HEK293 (cell line): Measurements from ENCODE around the gene TMEM247.

Source experiments
- CTCF ChIA-PET: fragments of 350-600 bp; formaldehyde crosslinking; extraction: SDS; loops from one replicate; lab custom pipeline; 2021; ENCODE audit warnings: antibody characterized with exemption; lab: Yijun Ruan, JAX
- POLR2A ChIA-PET: fragments of 300-600 bp; formaldehyde crosslinking; extraction: SDS; loops from one replicate; lab custom pipeline; 2020; ENCODE audit warnings: antibody characterized with exemption, inconsistent platforms; lab: Yijun Ruan, JAX
- H3K27ac ChIP-seq: fragments of 200-500 bp; sonication (Bioruptor generic); 2 replicates; pipeline ENCODE4 v1.5.1; 2014; ENCODE audit warnings: low read depth, low read length, control low read depth, inconsistent platforms; ENCODE audit errors: extremely low read depth
- H3K36me3 ChIP-seq, 2 experiments: fragments of 200-500 bp in 1 of 2; sonication (Bioruptor generic) in 1 of 2; 1 replicate in 1 of 2; 2 replicates in 1 of 2; pipeline ENCODE4 v1.5.1; 2014 to 2017; ENCODE audit warnings: inconsistent platforms in 2 of 2, low read length in 2 of 2; ENCODE audit not compliant: control insufficient read depth in 2 of 2, insufficient read depth in 1 of 2
- H3K4me1 ChIP-seq: fragments of 200-500 bp; sonication (Bioruptor generic); 2 replicates; pipeline ENCODE4 v1.5.1; 2014; ENCODE audit warnings: mild to moderate bottlenecking, low read length, inconsistent platforms; ENCODE audit not compliant: control insufficient read depth, insufficient read depth
- H3K4me3 ChIP-seq: 2 replicates; pipeline ENCODE4 v1.5.1; 2011; ENCODE audit warnings: low read depth, mild to moderate bottlenecking, control low read depth, low read length, moderate library complexity
- H3K9me3 ChIP-seq: fragments of 200-500 bp; sonication (Bioruptor generic); 2 replicates; pipeline ENCODE4 v1.5.1; 2014; ENCODE audit warnings: low read depth, low read length, inconsistent platforms; ENCODE audit not compliant: control insufficient read depth, insufficient read depth
- BCL11A ChIP-seq: fragments of 450-650 bp; formaldehyde crosslinking; IDR thresholded peaks from 2 replicates; pipeline ENCODE4 v1.5.1; 2016; ENCODE audit warnings: low read depth, missing biosample characterization, missing genetic modification characterization
- CTCF ChIP-seq: fragments of 450-650 bp; formaldehyde crosslinking; IDR thresholded peaks from 2 replicates; pipeline ENCODE4 v1.5.1; 2016; ENCODE audit warnings: missing biosample characterization, missing genetic modification characterization
- GFI1B ChIP-seq: fragments of 450-650 bp; formaldehyde crosslinking; IDR thresholded peaks from 2 replicates; pipeline ENCODE4 v1.5.1; 2016; ENCODE audit warnings: missing biosample characterization, missing genetic modification characterization
- HOXC10 ChIP-seq: sonication (generic); formaldehyde crosslinking; IDR thresholded peaks from 2 replicates; pipeline ENCODE4 v1.8.1; 2023; ENCODE audit warnings: mild to moderate bottlenecking, missing genetic modification reagents
- KLF16 ChIP-seq: fragments of 450-650 bp; formaldehyde crosslinking; IDR thresholded peaks from 2 replicates; pipeline ENCODE4 v1.5.1; 2017; ENCODE audit warnings: missing biosample characterization, missing genetic modification characterization
- KLF9 ChIP-seq: fragments of 450-650 bp; formaldehyde crosslinking; IDR thresholded peaks from 2 replicates; pipeline ENCODE4 v1.5.1; 2016; ENCODE audit warnings: missing biosample characterization, missing genetic modification characterization, low read depth
- PBX3 ChIP-seq: sonication (generic); formaldehyde crosslinking; IDR thresholded peaks from 2 replicates; pipeline ENCODE4 v1.8.1; 2022; ENCODE audit warnings: mild to moderate bottlenecking, moderate library complexity, missing genetic modification reagents
- PRDM1 ChIP-seq: fragments of 450-650 bp; formaldehyde crosslinking; IDR thresholded peaks from 2 replicates; pipeline ENCODE4; 2016; ENCODE audit warnings: missing biosample characterization, missing genetic modification characterization
- SCRT2 ChIP-seq: fragments of 450-650 bp; formaldehyde crosslinking; IDR thresholded peaks from 2 replicates; pipeline ENCODE4 v1.5.1; 2016; ENCODE audit warnings: missing biosample characterization, missing genetic modification characterization
- SETDB1 ChIP-seq: IDR thresholded peaks from one replicate; pipeline ENCODE4 v1.6.1; 2017; ENCODE audit warnings: mild to moderate bottlenecking, low read length, moderate library complexity, mixed read lengths; ENCODE audit not compliant: insufficient read length
- ZBTB44 ChIP-seq: fragments of 450-650 bp; IDR thresholded peaks from 2 replicates; pipeline ENCODE4 v1.5.1; 2018; ENCODE audit warnings: missing biosample characterization, mild to moderate bottlenecking, missing genetic modification characterization
- ZBTB6 ChIP-seq: fragments of 450-650 bp; formaldehyde crosslinking; IDR thresholded peaks from 2 replicates; pipeline ENCODE4 v1.5.1; 2017; ENCODE audit warnings: missing biosample characterization, missing genetic modification characterization
- ZNF10 ChIP-seq: fragments of 450-650 bp; formaldehyde crosslinking; IDR thresholded peaks from 2 replicates; pipeline ENCODE4 v1.5.1; 2017; ENCODE audit warnings: missing biosample characterization, missing genetic modification characterization
- ZNF155 ChIP-seq: fragments of 450-650 bp; formaldehyde crosslinking; IDR thresholded peaks from 2 replicates; pipeline ENCODE4 v1.5.1; 2016; ENCODE audit warnings: missing biosample characterization, missing genetic modification characterization
- ZNF174 ChIP-seq: fragments of 450-650 bp; formaldehyde crosslinking; IDR thresholded peaks from 2 replicates; pipeline ENCODE4 v1.5.0; 2017; ENCODE audit warnings: missing biosample characterization, mild to moderate bottlenecking, missing genetic modification characterization
- ZNF214 ChIP-seq: fragments of 450-650 bp; formaldehyde crosslinking; IDR thresholded peaks from 2 replicates; pipeline ENCODE4 v1.5.1; 2017; ENCODE audit warnings: missing biosample characterization, mild to moderate bottlenecking, missing genetic modification characterization, borderline replicate concordance
- ZNF23 ChIP-seq: fragments of 450-650 bp; formaldehyde crosslinking; IDR thresholded peaks from 2 replicates; pipeline ENCODE4 v1.5.1; 2016; ENCODE audit warnings: missing biosample characterization, missing genetic modification characterization, borderline replicate concordance
- ZNF24 ChIP-seq: fragments of 450-650 bp; formaldehyde crosslinking; IDR thresholded peaks from 2 replicates; pipeline ENCODE4 v1.5.1; 2016; ENCODE audit warnings: missing biosample characterization, missing genetic modification characterization
- ZNF302 ChIP-seq: fragments of 450-650 bp; formaldehyde crosslinking; IDR thresholded peaks from 2 replicates; pipeline ENCODE4 v1.5.1; 2016; ENCODE audit warnings: missing biosample characterization, missing genetic modification characterization, low read depth
- ZNF366 ChIP-seq: fragments of 450-650 bp; formaldehyde crosslinking; conservative IDR thresholded peaks from 2 replicates; pipeline ENCODE4 v1.5.1; 2016; ENCODE audit warnings: missing biosample characterization, missing genetic modification characterization
- ZNF394 ChIP-seq: fragments of 450-650 bp; formaldehyde crosslinking; IDR thresholded peaks from 2 replicates; pipeline ENCODE4 v1.5.1; 2016; ENCODE audit warnings: missing biosample characterization, missing genetic modification characterization, mild to moderate bottlenecking, moderate library complexity, borderline replicate concordance
- ZNF501 ChIP-seq: fragments of 450-650 bp; formaldehyde crosslinking; IDR thresholded peaks from 2 replicates; pipeline ENCODE4 v1.5.1; 2016; ENCODE audit warnings: missing biosample characterization, missing genetic modification characterization
- ZNF514 ChIP-seq: fragments of 450-650 bp; formaldehyde crosslinking; IDR thresholded peaks from 2 replicates; pipeline ENCODE4 v1.5.1; 2016; ENCODE audit warnings: missing biosample characterization, missing genetic modification characterization
- ZNF521 ChIP-seq: fragments of 450-650 bp; formaldehyde crosslinking; IDR thresholded peaks from 2 replicates; pipeline ENCODE4 v1.5.1; 2017; ENCODE audit warnings: missing biosample characterization, mild to moderate bottlenecking, missing genetic modification characterization
- ZNF544 ChIP-seq: fragments of 450-650 bp; formaldehyde crosslinking; IDR thresholded peaks from 2 replicates; pipeline ENCODE4 v1.5.0; 2017; ENCODE audit warnings: missing biosample characterization, missing genetic modification characterization
- ZNF548 ChIP-seq: fragments of 450-650 bp; formaldehyde crosslinking; IDR thresholded peaks from 2 replicates; pipeline ENCODE4 v1.5.1; 2016; ENCODE audit warnings: missing biosample characterization, missing genetic modification characterization
- ZNF585B ChIP-seq: fragments of 450-650 bp; formaldehyde crosslinking; IDR thresholded peaks from 2 replicates; pipeline ENCODE4 v1.5.1; 2016; ENCODE audit warnings: missing biosample characterization, missing genetic modification characterization
- ZNF621 ChIP-seq: fragments of 450-650 bp; formaldehyde crosslinking; IDR thresholded peaks from 2 replicates; pipeline ENCODE4 v1.5.1; 2017; ENCODE audit warnings: missing biosample characterization, missing genetic modification characterization
- ZNF791 ChIP-seq: fragments of 450-650 bp; formaldehyde crosslinking; IDR thresholded peaks from 2 replicates; pipeline ENCODE4 v1.5.1; 2016; ENCODE audit warnings: missing biosample characterization, missing genetic modification characterization
- ZNF830 ChIP-seq: fragments of 450-650 bp; IDR thresholded peaks from 2 replicates; pipeline ENCODE4 v1.5.0; 2018; ENCODE audit warnings: missing biosample characterization, missing genetic modification characterization, low read depth, mild to moderate bottlenecking, moderate library complexity
- ZNF837 ChIP-seq: fragments of 450-650 bp; formaldehyde crosslinking; IDR thresholded peaks from 2 replicates; pipeline ENCODE4 v1.5.1; 2016; ENCODE audit warnings: missing biosample characterization, missing genetic modification characterization
- ZXDB ChIP-seq: fragments of 450-650 bp; formaldehyde crosslinking; IDR thresholded peaks from 2 replicates; pipeline ENCODE4 v1.5.1; 2016; ENCODE audit warnings: missing biosample characterization, missing genetic modification characterization
- TF ChIP-seq, protein P1 (sequence below): fragments of 450-650 bp; formaldehyde crosslinking; IDR thresholded peaks from 2 replicates; pipeline ENCODE4 v1.5.1; 2017; ENCODE audit warnings: missing biosample characterization, missing genetic modification characterization
- TF ChIP-seq, protein P2 (sequence below): fragments of 450-650 bp; formaldehyde crosslinking; IDR thresholded peaks from 2 replicates; pipeline ENCODE4 v1.5.1; 2016; ENCODE audit warnings: missing biosample characterization, missing genetic modification characterization

The TMEM247 gene

DNA sequence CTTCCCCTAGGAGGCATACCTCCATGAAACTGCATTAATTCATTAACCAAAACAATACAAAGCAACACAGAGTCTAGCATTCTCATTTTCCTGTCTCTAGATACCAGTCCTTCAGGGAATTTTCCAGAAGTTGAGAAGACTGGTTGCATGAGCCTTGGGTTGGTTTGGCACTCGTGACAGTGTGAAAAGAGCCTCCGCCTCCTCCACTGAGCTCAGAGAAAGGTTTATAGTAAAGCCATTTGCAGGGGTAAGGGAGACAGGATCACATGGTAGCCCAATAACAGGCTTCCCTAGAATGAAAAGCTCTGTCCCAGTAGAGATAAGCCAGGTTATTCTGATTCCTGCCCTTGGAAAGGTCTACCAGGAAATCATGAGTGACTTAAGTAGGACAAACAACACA is 9.7 kb upstream of the TMEM247 start:
- ChIA-PET POLR2A (no interaction called here), CTCF (interaction anchor here (0.6 to 2.4 kb wide), 2 partner anchors 131 to 181 kb away, joined by 4 to 9 read pairs; no protein-coding TSS in a partner anchor)
- no peaks in the 10 kb centered on the region for H3K9me3 ChIP-seq

GRCh38 chr2:46470114-46470628 is 9.2 kb upstream of the TMEM247 start:
- H3K9me3 ChIP-seq: no peaks in the 10 kb centered on the region
- H3K4me1 ChIP-seq: no peaks in the 10 kb centered on the region
- H3K27ac ChIP-seq: no peak overlapping the region
- no peak for TF ChIP-seq KLF16 (tag by site-specific recombination)
- no peak for TF ChIP-seq CTCF
- no peak for TF ChIP-seq ZNF548 (tag by site-specific recombination)
- no peak for TF ChIP-seq ZNF837
- no peak for TF ChIP-seq ZBTB44 (tag by site-specific recombination)
- TF ChIP-seq ZNF302: no peak
- TF ChIP-seq PRDM1: no peak
- TF ChIP-seq ZBTB6: no peak
- no peak for TF ChIP-seq ZNF10 (tag by site-specific recombination)
- TF ChIP-seq SCRT2 (tag by site-specific recombination): no peak
- TF ChIP-seq ZNF366 (tag by site-specific recombination): no peak
- TF ChIP-seq BCL11A (tag by site-specific recombination): no peak
- no peak for TF ChIP-seq ZNF521 (tag by site-specific recombination)
- TF ChIP-seq ZNF24: no peak
- TF ChIP-seq ZNF155: no peak
- no peak for TF ChIP-seq ZNF501
- H3K36me3 ChIP-seq: no peaks in the 10 kb centered on the region
- POLR2A ChIA-PET: no interaction called here
- CTCF ChIA-PET: interaction anchor here (0.6 to 2.4 kb wide), 2 partner anchors 130 to 180 kb away, joined by 4 to 9 read pairs; no protein-coding TSS in a partner anchor
- no peak overlapping the region for H3K4me3 ChIP-seq

More for the DNA sequence above, 9.7 kb upstream of the TMEM247 start:
- Histone ChIP-seq H3K4me3 (no peak overlapping the region), H3K4me1 (no peaks in the 10 kb centered on the region), H3K27ac (no peak overlapping the region), H3K36me3 (no peaks in the 10 kb centered on the region)
- TF ChIP-seq SETDB1: no peak
- no peak for TF ChIP-seq ZNF621 (tag by site-specific recombination)
- TF ChIP-seq KLF9 (tag by site-specific recombination): no peak
- TF ChIP-seq ZNF23 (tag by site-specific recombination): no peak
- TF ChIP-seq ZNF548 (tag by site-specific recombination): no peak
- no peak for TF ChIP-seq ZNF585B
- TF ChIP-seq ZNF514 (tag by site-specific recombination): no peak
- no peak for TF ChIP-seq ZNF830
- no peak for TF ChIP-seq HOXC10
- TF ChIP-seq, protein P1, sequence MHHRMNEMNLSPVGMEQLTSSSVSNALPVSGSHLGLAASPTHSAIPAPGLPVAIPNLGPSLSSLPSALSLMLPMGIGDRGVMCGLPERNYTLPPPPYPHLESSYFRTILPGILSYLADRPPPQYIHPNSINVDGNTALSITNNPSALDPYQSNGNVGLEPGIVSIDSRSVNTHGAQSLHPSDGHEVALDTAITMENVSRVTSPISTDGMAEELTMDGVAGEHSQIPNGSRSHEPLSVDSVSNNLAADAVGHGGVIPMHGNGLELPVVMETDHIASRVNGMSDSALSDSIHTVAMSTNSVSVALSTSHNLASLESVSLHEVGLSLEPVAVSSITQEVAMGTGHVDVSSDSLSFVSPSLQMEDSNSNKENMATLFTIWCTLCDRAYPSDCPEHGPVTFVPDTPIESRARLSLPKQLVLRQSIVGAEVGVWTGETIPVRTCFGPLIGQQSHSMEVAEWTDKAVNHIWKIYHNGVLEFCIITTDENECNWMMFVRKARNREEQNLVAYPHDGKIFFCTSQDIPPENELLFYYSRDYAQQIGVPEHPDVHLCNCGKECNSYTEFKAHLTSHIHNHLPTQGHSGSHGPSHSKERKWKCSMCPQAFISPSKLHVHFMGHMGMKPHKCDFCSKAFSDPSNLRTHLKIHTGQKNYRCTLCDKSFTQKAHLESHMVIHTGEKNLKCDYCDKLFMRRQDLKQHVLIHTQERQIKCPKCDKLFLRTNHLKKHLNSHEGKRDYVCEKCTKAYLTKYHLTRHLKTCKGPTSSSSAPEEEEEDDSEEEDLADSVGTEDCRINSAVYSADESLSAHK (tag by site-specific recombination): no peak
- no peak for TF ChIP-seq PBX3 (CRISPR knock-in tag)
- TF ChIP-seq ZNF366 (tag by site-specific recombination): no peak
- TF ChIP-seq ZXDB (tag by site-specific recombination): no peak
- TF ChIP-seq ZNF544 (tag by site-specific recombination): no peak
- no peak for TF ChIP-seq ZNF394
- no peak for TF ChIP-seq GFI1B (tag by site-specific recombination)
- TF ChIP-seq ZNF791 (tag by site-specific recombination): no peak
- TF ChIP-seq ZNF214: no peak
- TF ChIP-seq, protein P2, sequence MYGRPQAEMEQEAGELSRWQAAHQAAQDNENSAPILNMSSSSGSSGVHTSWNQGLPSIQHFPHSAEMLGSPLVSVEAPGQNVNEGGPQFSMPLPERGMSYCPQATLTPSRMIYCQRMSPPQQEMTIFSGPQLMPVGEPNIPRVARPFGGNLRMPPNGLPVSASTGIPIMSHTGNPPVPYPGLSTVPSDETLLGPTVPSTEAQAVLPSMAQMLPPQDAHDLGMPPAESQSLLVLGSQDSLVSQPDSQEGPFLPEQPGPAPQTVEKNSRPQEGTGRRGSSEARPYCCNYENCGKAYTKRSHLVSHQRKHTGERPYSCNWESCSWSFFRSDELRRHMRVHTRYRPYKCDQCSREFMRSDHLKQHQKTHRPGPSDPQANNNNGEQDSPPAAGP (tag by site-specific recombination): no peak
- TF ChIP-seq ZNF174 (tag by site-specific recombination): no peak
